GM21528 (cell line): ENCODE measurements around the gene TANC1.
"Not testable (repeated sequence)": the region's sequence is repeated elsewhere in the genome, so short reads cannot be mapped to it uniquely, and the experiment has no call there.

Source experiments
- ATAC-seq: cut with Tn5 transposase; IDR thresholded peaks from one replicate; pipeline ENCODE4 v1.9.1; 2021; ENCODE audit warnings: mild to moderate bottlenecking, moderate library complexity; ENCODE audit not compliant: unreplicated experiment, low FRiP score

The TANC1 gene

DNA sequence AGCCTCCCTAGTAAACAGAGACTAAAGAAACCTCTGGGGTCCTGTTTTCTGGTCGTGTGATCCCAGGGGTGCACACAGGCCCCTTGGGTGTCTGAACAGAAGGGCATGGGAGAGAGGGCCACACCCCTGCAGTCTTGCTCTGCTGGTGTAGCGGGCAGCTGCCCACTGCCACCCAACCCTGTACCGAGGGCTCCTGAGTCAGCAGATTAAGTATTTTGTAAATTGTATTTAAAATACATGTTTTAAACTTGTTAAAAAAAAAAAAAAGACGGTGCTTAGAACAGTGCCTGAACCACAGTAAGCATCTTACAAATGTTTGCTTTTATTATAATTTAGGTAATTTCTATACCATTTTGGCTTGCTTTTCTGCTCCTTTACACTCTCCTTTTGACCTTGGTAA, 113.7 kb downstream of the TANC1 start:
- no peak for ATAC-seq

DNA sequence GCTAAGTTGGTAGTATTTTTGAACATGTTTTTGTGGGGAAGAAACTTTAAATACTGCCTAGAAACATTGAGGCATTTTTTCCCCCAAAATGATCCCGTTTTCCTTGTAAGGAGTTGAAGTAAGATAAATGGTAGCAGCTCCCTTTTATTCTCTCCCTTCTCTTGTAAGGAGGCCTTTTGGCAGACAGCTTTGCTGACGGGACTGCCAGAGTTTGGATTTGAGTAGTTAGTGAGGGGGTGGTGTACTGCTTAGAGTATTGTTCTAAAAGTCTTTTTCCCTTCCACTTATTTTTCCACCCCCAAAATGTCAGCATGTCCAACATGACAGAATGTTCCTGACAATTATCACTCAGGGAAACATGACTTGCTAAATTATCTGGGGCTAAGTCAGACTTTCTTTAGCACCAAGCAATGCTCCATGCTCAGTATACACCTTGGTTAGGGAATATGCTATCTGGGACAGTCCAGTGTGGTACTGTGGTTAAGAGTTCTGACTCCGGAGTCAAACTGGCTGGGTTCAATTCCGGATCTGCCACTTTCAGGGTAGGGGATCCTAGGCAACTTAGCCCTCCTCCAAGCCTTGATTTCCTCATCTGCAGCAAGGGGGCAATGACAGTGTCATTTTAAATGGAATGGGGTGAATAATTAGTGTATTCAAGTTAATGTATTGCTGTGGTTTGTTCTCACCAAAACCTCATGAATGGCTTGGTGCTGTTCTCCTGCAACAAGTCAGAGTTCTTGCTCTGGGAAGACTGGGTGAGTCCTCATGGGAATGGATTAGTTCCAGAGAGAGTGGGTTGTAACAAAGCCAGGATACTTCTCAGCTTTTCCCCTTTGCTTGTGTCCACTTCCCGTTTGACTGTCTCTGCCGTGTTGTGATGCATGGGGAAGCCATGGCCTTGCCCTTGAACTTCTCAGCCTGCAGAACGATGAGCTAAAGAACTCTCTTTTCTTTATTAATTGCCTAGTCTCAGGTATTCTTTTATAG, 116.2 kb downstream of the TANC1 start:
- no peak for ATAC-seq

DNA sequence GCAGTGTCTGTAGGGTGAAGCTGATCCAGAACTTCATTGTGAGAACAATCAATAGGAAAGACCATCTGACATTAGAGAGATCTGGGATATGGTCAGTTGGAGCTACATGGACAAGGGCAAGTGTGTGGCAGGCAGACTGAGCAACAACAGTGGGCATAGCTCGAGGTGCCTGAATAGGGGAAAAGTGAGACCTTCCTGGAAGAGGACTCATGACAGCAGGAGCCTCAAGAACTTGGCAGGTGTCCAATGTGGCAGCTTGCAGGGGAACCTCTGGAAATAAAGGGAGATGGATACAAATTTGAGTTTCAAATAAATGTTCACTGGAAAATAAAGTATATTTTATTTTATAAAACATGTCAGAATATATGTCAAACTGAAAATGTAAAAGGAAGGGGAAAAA, 117.9 kb downstream of the TANC1 start:
- no peak for ATAC-seq

DNA sequence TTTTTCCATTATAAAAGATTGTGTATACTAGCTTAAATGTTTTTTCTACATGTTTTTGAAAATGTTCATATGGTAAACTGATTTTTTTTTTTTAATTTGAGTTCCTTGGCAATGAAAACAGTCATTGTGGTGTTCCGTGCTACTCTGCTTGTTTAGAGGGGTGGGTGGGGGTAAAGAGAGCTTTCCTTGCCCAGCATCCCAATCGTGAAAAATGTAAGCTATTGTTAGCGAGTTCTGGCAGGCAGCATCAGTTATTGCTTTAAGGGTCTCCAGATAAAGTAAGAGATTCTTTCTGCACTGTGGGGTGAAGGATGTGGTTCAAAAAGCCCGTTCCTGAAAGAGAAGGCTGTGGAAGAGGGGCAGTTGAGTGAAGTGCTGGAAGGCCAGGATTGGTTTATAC, 118.4 kb downstream of the TANC1 start:
- ATAC-seq, result no peak

DNA sequence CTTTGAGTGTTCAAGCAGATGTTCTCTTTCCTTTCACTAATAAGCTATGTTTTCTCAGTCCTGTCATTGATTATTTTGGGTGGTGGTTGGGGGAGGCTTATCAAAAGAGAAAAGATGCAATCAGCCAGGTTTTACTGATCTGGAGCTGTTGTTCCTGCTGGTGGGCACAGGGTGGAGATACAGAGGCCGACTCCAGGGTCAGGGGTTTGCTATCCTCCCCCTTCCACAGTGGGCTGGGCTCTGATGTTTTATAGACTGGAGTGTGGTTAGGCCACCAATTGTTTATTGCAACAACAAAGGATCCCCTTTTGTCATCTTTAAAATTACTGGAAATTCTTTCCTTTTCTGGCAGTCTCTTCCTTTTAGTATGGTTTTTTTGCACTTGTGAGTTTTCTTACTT, 120.5 kb downstream of the TANC1 start:
- no peak for ATAC-seq

DNA sequence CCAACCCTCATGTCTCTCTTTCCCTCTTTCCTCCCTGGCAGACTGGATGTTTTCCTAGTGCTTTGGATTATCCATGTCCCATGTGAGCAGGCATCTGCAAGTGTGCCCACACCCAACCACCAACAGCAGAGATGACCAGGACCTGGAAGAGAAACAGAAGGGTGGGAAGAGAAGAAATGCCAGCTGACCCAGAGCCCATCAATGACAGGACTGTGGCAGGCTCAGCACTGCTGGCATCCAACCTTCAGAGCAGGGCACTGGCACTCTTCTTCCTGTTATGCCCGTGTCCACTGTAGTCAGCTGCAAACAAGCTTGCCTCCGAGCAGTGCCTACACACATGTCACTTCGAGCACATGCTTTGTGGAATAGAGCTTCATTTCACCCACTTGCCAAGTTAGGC, 121.1 kb downstream of the TANC1 start:
- no peak for ATAC-seq

DNA sequence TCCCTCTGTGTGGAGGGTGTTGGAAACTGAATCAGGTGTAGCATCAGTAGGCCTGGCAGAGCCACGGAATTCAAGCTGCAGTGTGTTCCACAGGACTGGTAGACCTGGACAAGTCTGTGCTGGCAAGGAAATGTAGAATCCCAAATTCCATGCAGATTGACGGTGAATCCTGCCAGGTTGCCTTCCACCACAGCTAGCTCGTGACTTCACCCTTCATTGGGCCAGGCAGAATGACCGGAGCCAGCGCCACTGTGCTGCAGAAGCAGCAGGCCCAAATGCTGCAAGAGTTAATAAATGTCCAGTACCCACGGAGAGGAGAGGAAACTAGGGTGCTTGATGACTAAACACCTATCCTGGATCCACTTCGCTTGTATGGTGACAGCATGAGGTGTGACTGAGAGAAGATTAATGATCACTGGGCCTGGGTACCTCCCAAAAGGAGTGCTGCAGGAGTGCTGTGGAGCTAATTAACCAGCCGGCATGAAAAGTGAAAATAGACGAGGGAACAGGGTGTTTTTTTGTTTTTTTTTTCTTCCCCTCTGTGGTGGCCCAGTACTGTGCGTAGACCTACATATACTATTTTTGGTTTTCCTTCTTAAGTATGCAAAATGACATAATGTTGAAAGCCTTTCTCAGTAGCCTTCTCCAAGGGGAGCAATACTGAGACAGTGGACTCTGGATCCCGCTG, 122.2 kb downstream of the TANC1 start:
- ATAC-seq, result peak; percentile 67

DNA sequence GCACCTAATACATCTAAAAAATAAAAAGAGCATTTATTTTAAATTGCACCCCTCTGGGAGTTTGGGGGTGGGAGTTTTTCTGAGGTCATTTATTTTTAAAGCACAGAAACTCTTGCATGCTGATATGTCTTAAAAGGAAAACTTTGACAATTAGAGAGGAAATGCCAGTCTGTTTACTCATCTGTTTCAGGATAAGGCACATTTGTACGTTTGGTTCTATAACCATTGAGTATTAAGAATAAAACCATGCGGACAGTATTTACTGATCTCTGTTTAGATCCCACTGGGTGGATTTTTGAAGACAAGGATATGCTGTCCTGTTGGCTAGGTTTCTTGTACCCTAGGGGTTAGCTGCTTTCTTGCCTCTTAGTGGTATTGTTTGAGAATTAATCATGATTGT, 122.9 kb downstream of the TANC1 start:
- no peak for ATAC-seq

DNA sequence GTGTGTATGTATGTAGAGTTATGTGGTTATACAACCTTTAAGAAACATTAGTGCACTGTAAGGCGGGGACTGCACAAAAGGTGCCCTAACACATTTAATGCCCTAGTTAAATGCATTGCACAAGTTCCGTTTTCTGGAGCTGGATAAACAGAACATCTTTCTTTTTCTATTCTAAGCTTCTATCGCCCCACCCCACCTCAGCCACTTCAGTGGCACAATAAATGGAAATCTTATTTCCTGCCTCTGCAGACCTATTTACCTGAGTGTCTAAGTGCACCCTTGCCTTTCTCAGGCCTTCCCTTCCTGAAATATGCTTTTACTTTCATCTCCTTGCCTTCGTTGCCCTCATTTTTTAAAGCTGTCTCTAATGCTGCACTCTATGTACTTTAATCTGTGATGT, 123.5 kb downstream of the TANC1 start:
- ATAC-seq, result no peak

DNA sequence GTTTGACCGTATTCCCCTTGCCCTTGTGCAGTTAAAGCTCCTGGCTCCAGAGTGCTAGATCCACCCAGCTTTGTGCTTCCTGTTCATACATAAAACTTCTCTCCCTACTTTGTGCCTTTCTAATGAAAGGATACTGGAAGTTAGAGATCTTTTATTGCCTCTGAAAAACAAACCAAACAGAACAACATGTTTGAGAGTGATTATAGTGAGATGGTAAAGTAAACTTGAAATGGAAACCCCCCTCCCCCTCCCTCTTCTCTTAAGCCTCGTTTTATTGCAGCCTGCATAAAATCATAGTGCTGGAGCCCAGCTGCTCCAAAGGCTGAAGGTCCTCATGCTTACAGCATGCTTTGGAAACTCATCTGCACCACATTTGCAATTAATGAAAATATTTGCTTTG, 125.1 kb downstream of the TANC1 start:
- ATAC-seq, result no peak

DNA sequence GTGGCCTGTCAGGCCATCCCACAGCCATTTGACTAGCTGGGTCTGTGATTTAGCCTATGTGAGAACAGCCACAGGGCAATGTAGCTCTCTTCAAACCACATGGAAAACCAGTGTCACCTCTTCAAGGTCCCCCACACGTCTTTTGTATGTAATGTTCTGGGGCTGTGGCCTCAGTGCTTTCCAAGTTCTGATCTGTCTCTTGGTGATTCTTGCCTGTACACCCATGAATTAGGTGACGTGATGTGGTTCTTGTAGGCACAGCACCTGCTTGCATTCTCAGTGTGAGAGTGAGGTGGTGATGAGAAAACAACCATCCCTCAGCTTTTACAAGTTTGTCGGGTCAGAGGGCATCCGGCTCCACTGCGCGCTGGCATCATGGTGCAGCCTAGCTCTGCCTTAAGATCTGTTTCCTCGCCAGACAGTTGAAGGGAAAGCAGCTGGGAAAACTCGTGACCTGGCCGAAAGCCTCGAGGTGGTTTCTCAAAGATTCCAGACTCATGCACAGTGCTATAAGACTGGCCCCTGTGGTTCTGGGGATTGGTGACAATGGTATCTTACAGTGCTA, 125.8 kb downstream of the TANC1 start:
- no peak for ATAC-seq

DNA sequence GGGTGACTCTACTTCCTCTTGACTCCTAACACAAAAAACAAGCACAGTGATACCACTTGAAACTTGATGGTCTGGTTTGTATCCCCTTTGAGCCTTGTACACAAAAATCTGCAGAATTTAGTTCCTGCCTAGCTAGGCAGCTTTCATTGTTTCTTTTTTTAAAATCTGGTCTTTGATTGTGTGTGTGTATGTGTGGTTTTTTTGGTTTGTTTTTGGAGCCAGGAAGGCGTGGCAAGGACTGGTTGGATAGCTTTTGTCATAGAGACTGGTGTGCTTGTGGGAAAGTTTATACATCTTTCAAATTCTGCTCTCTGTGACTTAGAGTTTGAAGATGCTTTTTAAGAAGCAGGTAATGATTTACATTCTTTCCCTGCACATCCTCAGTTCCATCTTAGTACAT, 127.4 kb downstream of the TANC1 start:
- ATAC-seq, result no peak

DNA sequence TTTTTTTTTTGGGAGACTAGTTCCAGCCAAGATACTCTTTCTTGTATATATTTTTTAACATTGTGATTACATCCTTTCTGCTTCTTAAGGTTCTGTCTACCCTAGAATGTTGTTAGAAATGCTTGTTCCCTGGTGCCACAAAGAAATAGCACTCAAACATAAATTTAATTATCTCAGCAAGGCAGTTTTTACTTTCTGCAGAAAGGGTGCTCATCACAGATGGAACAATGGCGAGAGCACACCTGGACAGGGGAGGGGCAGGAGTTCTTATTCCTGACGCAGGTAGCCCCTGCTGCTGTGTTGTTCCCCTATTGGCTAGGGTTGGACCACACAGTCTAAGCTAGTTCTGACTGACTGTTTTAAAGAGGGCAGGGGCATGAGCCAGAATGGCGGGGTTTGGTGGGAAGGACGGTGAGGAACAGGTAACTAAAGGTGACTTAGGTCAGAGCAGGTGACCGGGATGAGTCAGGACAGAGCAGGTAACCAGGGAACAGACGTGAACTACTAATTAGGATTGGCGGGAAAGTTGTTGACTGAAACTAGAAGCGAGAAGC, 127.9 kb downstream of the TANC1 start:
- not testable (repeated sequence) for ATAC-seq

DNA sequence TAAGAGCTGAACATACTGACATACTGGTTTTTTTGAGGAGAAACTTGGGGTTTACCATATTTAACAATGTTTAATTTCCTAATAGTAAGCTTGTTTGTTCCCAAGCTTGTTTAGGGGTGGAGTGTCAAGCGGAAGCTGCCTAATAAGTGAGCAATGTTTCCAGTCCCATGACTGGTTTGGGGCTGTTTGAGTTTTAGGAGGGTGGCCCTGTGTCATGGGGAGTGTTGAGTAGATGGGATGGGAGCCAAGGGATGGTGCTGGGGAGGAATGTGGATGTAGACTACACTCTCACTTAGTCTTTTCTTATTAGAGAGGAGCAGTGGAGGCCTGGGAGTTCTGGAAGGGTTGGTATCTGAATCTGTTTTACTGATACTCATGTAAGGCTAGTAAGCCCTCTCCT, 128.5 kb downstream of the TANC1 start:
- no peak for ATAC-seq

DNA sequence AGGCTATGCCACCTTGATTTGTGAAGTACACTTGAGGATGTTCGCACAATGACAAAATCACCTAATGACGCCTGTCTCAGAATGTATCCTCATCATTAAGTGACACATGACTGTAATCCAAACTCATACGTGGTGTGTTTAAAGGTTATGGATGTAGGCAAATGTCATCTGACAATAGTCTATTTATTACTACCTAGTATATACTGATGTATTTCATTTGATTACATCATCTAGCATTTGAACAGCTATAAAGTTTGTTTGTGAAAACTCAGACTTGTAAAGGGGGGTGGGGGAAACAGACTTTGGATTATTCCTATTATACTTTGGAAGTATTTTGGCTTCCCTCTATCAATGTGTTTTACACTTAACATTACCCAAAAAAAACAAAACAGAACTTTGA, 129.9 kb downstream of the TANC1 start:
- ATAC-seq, result no peak

DNA sequence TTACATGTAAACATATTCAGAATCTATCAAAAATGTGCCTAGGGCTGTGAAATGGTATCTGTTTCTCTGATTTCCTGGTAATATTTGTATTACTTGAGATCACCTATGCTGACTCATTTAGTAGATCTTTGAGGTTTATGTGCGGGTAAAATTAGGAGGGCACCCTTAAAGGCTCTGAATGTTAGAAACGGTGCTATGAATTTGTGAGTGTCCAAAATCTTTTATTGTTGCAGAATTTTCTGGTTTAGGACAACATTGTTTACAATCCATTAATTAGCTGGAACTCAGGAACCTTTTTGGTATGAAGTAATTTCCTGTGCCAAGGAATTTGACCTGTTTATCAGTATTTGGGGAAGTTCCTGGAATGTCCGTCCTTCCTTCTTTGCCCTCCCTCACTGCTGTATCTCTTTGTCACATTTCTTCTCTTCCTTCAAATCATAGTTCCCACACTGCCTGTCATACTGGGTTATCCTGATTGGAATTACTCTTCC, 130.5 kb downstream of the TANC1 start:
- no peak for ATAC-seq

DNA sequence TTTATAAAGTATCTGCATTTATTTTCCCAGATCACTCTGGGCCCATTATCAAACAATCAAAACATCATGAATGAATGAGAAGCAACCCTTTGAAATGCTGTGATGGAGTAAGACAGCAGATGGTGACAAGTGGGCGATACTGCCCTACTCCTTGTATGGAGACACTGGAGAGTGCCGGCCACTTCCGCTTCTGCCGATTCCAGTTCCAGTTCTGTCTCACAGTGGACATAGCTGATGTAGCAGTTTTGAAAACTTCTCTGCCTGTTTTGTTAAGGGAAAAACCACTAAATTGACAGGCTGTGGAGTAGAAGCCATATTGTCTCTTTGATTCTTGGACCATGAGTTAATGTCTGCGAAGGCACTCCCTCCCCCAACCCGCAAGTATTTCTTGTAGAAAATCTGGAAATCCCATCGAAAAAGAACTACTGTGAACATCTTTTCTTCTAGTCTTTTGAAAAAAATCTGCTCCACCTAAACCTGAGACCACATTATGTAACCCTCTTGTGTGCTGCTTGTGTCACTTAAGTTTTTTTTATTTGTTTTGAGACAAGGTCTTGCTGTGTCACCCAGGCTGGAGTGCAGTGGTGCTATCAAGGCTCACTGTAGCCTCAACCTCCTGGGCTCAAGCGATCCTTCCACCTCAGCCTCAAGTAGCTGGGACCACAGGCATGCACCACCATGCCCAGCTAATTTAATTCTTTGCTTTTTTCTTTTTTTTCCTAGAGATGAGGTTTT, 133.5 kb downstream of the TANC1 start:
- no peak for ATAC-seq

DNA sequence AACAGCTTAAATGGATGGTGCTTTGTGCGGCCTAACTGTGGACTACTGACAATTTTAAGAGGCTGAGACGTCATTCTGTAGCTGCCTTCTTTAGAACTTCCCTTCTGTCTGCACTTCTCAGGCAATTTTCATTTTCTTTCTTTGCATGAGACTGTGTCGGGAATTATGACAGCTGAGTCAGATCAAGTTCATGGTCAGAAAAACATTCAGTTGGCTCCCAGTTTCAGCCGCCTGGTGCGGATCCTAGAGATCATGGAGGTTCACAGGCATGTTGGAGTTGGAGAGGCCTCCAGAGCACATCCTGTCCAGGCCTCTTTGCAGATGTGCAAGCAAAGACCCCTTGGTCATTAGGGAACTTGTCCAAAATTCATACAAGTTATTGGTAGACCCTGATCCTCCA, 135.0 kb downstream of the TANC1 start:
- no peak for ATAC-seq

DNA sequence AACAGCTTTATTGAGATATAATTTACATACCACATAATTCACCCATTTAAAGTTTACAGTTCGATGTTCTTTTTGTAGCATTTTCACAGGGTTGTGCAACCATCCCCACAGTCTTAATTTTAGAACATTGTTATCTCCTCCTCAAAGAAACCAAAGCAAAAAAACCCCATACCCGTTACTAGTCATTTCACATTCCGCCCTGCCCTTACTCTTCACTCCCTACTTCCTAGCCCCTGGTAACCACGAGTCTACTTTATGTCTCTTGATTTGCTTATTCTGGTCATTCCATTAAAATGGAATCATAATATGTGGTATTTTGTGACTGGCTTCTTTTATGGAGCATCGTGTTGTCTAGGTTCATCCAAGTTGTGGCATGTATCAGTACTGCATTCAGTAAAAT, 137.7 kb downstream of the TANC1 start:
- no peak for ATAC-seq

DNA sequence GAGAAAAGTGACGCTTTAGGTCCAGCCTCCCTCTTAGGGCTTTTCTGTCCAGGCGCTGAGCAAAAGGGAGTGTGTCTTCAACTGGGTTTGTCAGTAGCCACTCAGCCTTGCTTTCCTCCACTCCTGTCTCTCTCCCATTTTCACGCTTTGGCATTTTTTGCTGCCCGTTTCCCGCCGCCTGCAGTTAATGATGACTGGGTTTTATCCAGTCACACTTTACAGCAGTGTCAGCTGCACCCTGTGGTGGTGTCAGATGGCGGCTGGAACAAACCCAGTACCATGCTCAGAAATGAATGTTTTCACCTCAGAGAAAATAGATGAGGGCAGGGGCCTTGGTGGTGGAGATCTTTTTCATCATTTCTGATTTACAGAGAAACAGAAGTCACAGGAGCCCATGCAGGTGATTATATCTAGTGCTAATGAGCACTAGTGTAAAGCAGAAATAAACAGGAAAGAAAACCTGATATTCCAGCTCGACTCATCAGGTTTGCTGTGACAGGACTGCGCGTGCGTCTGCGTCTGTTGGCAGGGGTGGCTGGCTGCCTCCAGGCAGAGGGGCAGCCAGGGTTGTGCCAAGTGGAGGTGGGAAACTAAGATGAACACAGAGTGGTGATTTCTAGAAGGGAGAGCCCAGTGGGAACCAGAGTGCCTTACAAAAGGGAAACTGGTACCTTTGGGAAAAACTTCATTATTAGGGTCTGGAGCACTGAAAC, 139.9 kb downstream of the TANC1 start:
- no peak for ATAC-seq
